Measurements from ENCODE around the gene OMG. TPM values are rescaled to one million over a fixed set of nuclear protein-coding genes. Genes with fewer than 3 reads are reported as not detected.

Gene OMG
- total and polyA plus RNA-seq, 2 donors (not counting 1 experiment from before 2014, with no cell fraction given), result 0.39 to 1.7 TPM

- Histone ChIP-seq H3K4me1 (ENCODE audit: control insufficient read depth in 2 of 2, insufficient read depth in 2 of 2, low read length in 2 of 2) (no peaks in the 10 kb centered on the region), H3K36me3 (replicated peaks in 1 of 2; ENCODE audit: control extremely low read depth in 1 of 2, control insufficient read depth in 1 of 2, extremely low read depth in 1 of 2, insufficient read depth in 2 of 2, low read length in 1 of 2) (peaks cover 0 to 4% of the 10 kb centered on the region in 2 experiments), H3K9me3 (ENCODE audit: control extremely low read depth in 1 of 3, control insufficient read depth in 2 of 3, insufficient read depth in 1 of 3, low read length in 2 of 3) (no peaks in the 10 kb centered on the region), H3K4me3 (ENCODE audit: control extremely low read depth in 1 of 5, extremely low read depth in 1 of 5, insufficient read depth in 1 of 5, low read depth in 2 of 5, low read length in 4 of 5) (no peak overlapping the region), H3K27ac (ENCODE audit: low read length in 2 of 2) (no peak overlapping the region), H4K20me1 (ENCODE audit: control insufficient read depth, insufficient read depth, low read length, poor library complexity, severe bottlenecking) (no peaks in the 10 kb centered on the region), H2AFZ (ENCODE audit: insufficient read depth, low read depth, low read length, poor library complexity, severe bottlenecking) (no peak overlapping the region), H3K4me2 (replicated peaks; ENCODE audit: low read depth, low read length, poor library complexity, severe bottlenecking) (no peak overlapping the region), H3K79me2 (ENCODE audit: control insufficient read depth, insufficient read depth, low read length) (no peaks in the 10 kb centered on the region), H3K27me3 (replicated peaks in 1 of 4; ENCODE audit: control extremely low read depth in 1 of 4, control insufficient read depth in 3 of 4, insufficient read depth in 4 of 4, low read length in 3 of 4) (no peaks in the 10 kb centered on the region), H3K9ac (ENCODE audit: low read length) (no peak overlapping the region)
- Mint-ChIP-seq H3K4me3 (no peak overlapping the region), H3K27ac (no peak overlapping the region), H3K9me3 (ENCODE audit: insufficient read depth) (no peaks in the 10 kb centered on the region), H3K4me1 (no peaks in the 10 kb centered on the region), H3K27me3 (no peaks in the 10 kb centered on the region)
- TF ChIP-seq CTCF (IDR thresholded peaks at IDR 0.05) (no peak), EZH2 (IDR thresholded peaks at IDR 0.05; ENCODE audit: borderline replicate concordance, insufficient read depth, low read depth, low read length, poor library complexity, severe bottlenecking) (no peak)
- WGBS (ENCODE audit: insufficient coverage), result 100% methylated on average over 1 of the region's 2 CpGs
- CTCF ChIA-PET, result no interaction called here
- ATAC-seq (ENCODE audit: low read depth) (no peak), DNase-seq (no peak)
- POLR2A ChIA-PET, result no interaction called here
- intact Hi-C loops (cut with micrococcal nuclease), result no loop called here
Measured at GRCh38 chr17:31293581-31293980, 3.5 kb downstream of the OMG start.

- no peak for DNase-seq
Measured at GRCh38 chr17:31291820-31292219, 5.2 kb downstream of the OMG start.

More at GRCh38 chr17:31291820-31292219, 5.2 kb downstream of the OMG start:
- H3K9me3 ChIP-seq (ENCODE audit: control extremely low read depth in 1 of 3, control insufficient read depth in 2 of 3, insufficient read depth in 1 of 3, low read length in 2 of 3), result no peaks in the 10 kb centered on the region
- H3K36me3 ChIP-seq (replicated peaks in 1 of 2; ENCODE audit: control extremely low read depth in 1 of 2, control insufficient read depth in 1 of 2, extremely low read depth in 1 of 2, insufficient read depth in 2 of 2, low read length in 1 of 2), result peaks cover 0 to 4% of the 10 kb centered on the region in 2 experiments
- no peaks in the 10 kb centered on the region for H3K4me1 ChIP-seq (ENCODE audit: control insufficient read depth in 2 of 2, insufficient read depth in 2 of 2, low read length in 2 of 2)
- H3K9ac ChIP-seq (ENCODE audit: low read length), result no peak overlapping the region
- Mint-ChIP-seq H3K27me3 (no peaks in the 10 kb centered on the region), H3K9me3 (ENCODE audit: insufficient read depth) (no peaks in the 10 kb centered on the region), H3K4me3 (no peak overlapping the region), H3K27ac (no peak overlapping the region), H3K4me1 (no peaks in the 10 kb centered on the region)
- TF ChIP-seq EZH2 (IDR thresholded peaks at IDR 0.05; ENCODE audit: borderline replicate concordance, insufficient read depth, low read depth, low read length, poor library complexity, severe bottlenecking) (no peak), CTCF (IDR thresholded peaks at IDR 0.05) (no peak)
- ChIA-PET CTCF (no interaction called here), POLR2A (no interaction called here)
- intact Hi-C loops (cut with micrococcal nuclease), result no loop called here
- no peaks in the 10 kb centered on the region for H4K20me1 ChIP-seq (ENCODE audit: control insufficient read depth, insufficient read depth, low read length, poor library complexity, severe bottlenecking)
- no peak overlapping the region for H2AFZ ChIP-seq (ENCODE audit: insufficient read depth, low read depth, low read length, poor library complexity, severe bottlenecking)
- no peak for ATAC-seq (ENCODE audit: low read depth)
- no peak overlapping the region for H3K4me3 ChIP-seq (ENCODE audit: control extremely low read depth in 1 of 5, extremely low read depth in 1 of 5, insufficient read depth in 1 of 5, low read depth in 2 of 5, low read length in 4 of 5)
- H3K4me2 ChIP-seq (replicated peaks; ENCODE audit: low read depth, low read length, poor library complexity, severe bottlenecking), result no peak overlapping the region
- H3K27me3 ChIP-seq (replicated peaks in 1 of 4; ENCODE audit: control extremely low read depth in 1 of 4, control insufficient read depth in 3 of 4, insufficient read depth in 4 of 4, low read length in 3 of 4), result no peaks in the 10 kb centered on the region
- no peaks in the 10 kb centered on the region for H3K79me2 ChIP-seq (ENCODE audit: control insufficient read depth, insufficient read depth, low read length)
- H3K27ac ChIP-seq (ENCODE audit: low read length in 2 of 2), result no peak overlapping the region

Measured in B cell (primary cell).